Gastrocnemius medialis (tissue), 4 donors: ENCODE results near the gene OSBP2. TPM values are rescaled to one million over a fixed set of nuclear protein-coding genes. Genes with fewer than 3 reads are reported as not detected.
A peak's percentile ranks its signal among the peaks of the same experiment; 100 is the strongest.

Source experiments
- ATAC-seq, 2 donors: fragments of 150-250 bp; one replicate each; pipeline ENCODE4 v1.9.1; 2016
- DNase-seq, 2 donors: peaks; one replicate each; pipeline ENCODE4 v3.0.0-alpha.2; 2019
- H3K27ac ChIP-seq, 4 donors: fragments of 200-600 bp; sonication (generic); 1 replicate in 1 of 4; 2 replicates in 3 of 4; pipeline ENCODE4 v1.5.1; 2016 to 2018; ENCODE audit warnings: mild to moderate bottlenecking in 2 of 4, moderate library complexity in 1 of 4
- H3K27me3 ChIP-seq, 3 donors: fragments of 200-600 bp; sonication (generic) in 2 of 3; 1 replicate in 1 of 3; 2 replicates in 2 of 3; pipeline versions ENCODE4 v1.5.1 to v1.6.0; 2016 to 2019; ENCODE audit warnings: mild to moderate bottlenecking in 1 of 3, moderate library complexity in 1 of 3
- H3K36me3 ChIP-seq, 2 donors: fragments of 200-600 bp; sonication (generic) in 1 of 2; one replicate each; pipeline ENCODE4 v1.5.1; 2017 to 2018
- H3K4me1 ChIP-seq, 2 donors: fragments of 200-600 bp; sonication (generic) in 1 of 2; one replicate each; pipeline ENCODE4 v1.5.1; 2016 to 2017; ENCODE audit warnings: mild to moderate bottlenecking in 2 of 2
- H3K4me3 ChIP-seq, 4 donors: fragments of 200-600 bp; sonication (generic) in 3 of 4; 1 replicate in 1 of 4; 2 replicates in 3 of 4; pipeline ENCODE4 v1.5.1; 2016 to 2019; ENCODE audit warnings: mild to moderate bottlenecking in 2 of 4
- H3K9me3 ChIP-seq, 3 donors: fragments of 200-600 bp; sonication (generic) in 2 of 3; 1 replicate in 1 of 3; 2 replicates in 2 of 3; pipeline ENCODE4 v1.5.1; 2016 to 2019
- POLR2A ChIP-seq, 2 donors: fragments of 450-650 bp; IDR thresholded peaks; one replicate each; pipeline ENCODE4 v1.6.1; 2017; ENCODE audit warnings: antibody characterized with exemption in 2 of 2, mild to moderate bottlenecking in 2 of 2, moderate library complexity in 2 of 2
- in situ Hi-C, 4 donors: fragments of 200-750 bp; cut with MboI; loops; one replicate each; pipeline versions ENCODE4 v1.15.0 to v1.8.0; 2017; ENCODE audit warnings: low sequenced_read_pairs in 4 of 4
- intact Hi-C: fragments of 100-400 bp; cut with DNase I; formaldehyde crosslinking; loops from one replicate; pipeline ENCODE4 v1.15.1; 2023; ENCODE audit warnings: low total_unique reads
- total RNA-seq, 4 donors: library from RNA; depleted of rRNA; stranded (reverse); fragments of >200 nt; gene quantifications; one replicate each; pipeline versions ENCODE4 v1.1.0 to v1.2.3, GENCODE V29; 2016
- TF ChIP-seq, protein P1 (sequence below), 5 experiments: fragments of 450-650 bp in 3 of 5; fragments of 200-600 bp in 2 of 5; sonication (generic) in 2 of 5; IDR thresholded peaks in 4 of 5; conservative IDR thresholded peaks in 1 of 5; 1 replicate in 4 of 5; 2 replicates in 1 of 5; pipeline ENCODE4 v1.5.1; 2016 to 2019; ENCODE audit warnings: antibody characterized with exemption in 5 of 5, mild to moderate bottlenecking in 3 of 5, moderate library complexity in 3 of 5

The OSBP2 gene
- total RNA-seq, 4 donors from 2014 or later = 2.8 to 4.3 (median 3.0) TPM

- H3K4me3 ChIP-seq = no peak overlapping the region
- no peaks in the 10 kb centered on the region for H3K9me3 ChIP-seq
- H3K4me1 ChIP-seq = no peaks in the 10 kb centered on the region
- in situ Hi-C loops (no loop called here), intact Hi-C loops (no loop called here)
- TF ChIP-seq POLR2A (IDR thresholded peaks at IDR 0.05) = no peak
- TF ChIP-seq, protein P1, sequence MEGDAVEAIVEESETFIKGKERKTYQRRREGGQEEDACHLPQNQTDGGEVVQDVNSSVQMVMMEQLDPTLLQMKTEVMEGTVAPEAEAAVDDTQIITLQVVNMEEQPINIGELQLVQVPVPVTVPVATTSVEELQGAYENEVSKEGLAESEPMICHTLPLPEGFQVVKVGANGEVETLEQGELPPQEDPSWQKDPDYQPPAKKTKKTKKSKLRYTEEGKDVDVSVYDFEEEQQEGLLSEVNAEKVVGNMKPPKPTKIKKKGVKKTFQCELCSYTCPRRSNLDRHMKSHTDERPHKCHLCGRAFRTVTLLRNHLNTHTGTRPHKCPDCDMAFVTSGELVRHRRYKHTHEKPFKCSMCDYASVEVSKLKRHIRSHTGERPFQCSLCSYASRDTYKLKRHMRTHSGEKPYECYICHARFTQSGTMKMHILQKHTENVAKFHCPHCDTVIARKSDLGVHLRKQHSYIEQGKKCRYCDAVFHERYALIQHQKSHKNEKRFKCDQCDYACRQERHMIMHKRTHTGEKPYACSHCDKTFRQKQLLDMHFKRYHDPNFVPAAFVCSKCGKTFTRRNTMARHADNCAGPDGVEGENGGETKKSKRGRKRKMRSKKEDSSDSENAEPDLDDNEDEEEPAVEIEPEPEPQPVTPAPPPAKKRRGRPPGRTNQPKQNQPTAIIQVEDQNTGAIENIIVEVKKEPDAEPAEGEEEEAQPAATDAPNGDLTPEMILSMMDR (IDR thresholded peaks at IDR 0.05 in 4 of 5, conservative IDR thresholded peaks at IDR 0.05 in 1 of 5) = no peak
- no peak for DNase-seq
- H3K27ac ChIP-seq = no peak overlapping the region
- H3K27me3 ChIP-seq = no peaks in the 10 kb centered on the region
- H3K36me3 ChIP-seq = peaks cover 0 to 4% of the 10 kb centered on the region in 2 donors
- no peak for ATAC-seq
These were observed 194.8 kb downstream of the OSBP2 start for GRCh38 chr22:30889268-30889995.

- no peaks in the 10 kb centered on the region for H3K4me1 ChIP-seq
- H3K9me3 ChIP-seq = no peaks in the 10 kb centered on the region
- intact Hi-C loops (no loop called here), in situ Hi-C loops (no loop called here)
- peaks cover 0 to 4% of the 10 kb centered on the region in 2 donors for H3K36me3 ChIP-seq
- ATAC-seq (no peak), DNase-seq (no peak)
- H3K4me3 ChIP-seq = no peak overlapping the region
- TF ChIP-seq, protein P1 (IDR thresholded peaks at IDR 0.05 in 4 of 5, conservative IDR thresholded peaks at IDR 0.05 in 1 of 5) = no peak
- no peak for TF ChIP-seq POLR2A (IDR thresholded peaks at IDR 0.05)
- no peaks in the 10 kb centered on the region for H3K27me3 ChIP-seq
- no peak overlapping the region for H3K27ac ChIP-seq
These were observed 195.4 kb downstream of the OSBP2 start for GRCh38 chr22:30889996-30890480.

DNA sequence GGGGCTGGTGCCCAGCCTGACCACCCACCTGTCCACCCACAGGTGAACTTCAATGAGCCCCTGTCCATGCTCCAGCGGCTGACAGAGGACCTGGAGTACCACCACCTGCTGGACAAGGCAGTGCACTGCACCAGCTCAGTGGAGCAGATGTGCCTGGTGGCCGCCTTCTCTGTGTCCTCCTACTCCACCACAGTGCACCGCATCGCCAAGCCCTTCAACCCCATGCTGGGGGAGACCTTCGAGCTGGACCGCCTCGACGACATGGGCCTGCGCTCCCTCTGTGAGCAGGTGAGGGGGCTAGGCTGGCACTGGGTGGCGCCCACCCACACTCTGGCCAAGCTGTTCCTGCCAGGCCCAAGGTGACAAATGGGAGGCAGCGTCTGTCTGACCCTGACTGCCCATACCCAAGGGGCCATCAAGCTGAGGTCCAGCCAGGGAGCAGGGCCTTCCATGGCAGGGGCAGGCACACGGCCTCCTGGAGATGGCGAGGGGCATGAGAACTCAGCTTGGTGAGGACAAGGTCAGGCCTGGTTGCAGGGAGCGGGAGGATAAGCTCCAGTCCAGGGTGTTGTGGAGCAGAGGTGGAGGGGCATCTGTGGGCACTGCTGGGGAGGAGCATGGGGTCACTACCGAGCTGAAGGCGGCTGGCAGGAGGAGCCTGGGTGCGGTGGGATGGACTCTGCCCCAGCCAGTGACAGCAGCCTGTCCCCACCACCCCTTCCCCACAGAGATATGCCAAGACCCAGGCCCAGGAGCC, 196.2 kb downstream of the OSBP2 start:
- TF ChIP-seq POLR2A (IDR thresholded peaks at IDR 0.05) = no peak
- TF ChIP-seq, protein P1 (IDR thresholded peaks at IDR 0.05 in 4 of 5, conservative IDR thresholded peaks at IDR 0.05 in 1 of 5) = peak; percentile 41 to 77 (median 61)
- DNase-seq (no peak), ATAC-seq (peak; percentile 56 to 65)
- H3K9me3 ChIP-seq = no peaks in the 10 kb centered on the region
- H3K36me3 ChIP-seq = peaks cover 0 to 4% of the 10 kb centered on the region in 2 donors
- no peaks in the 10 kb centered on the region for H3K27me3 ChIP-seq
- H3K27ac ChIP-seq = no peak overlapping the region
- H3K4me1 ChIP-seq = no peaks in the 10 kb centered on the region
- in situ Hi-C loops (no loop called here), intact Hi-C loops (no loop called here)
- no peak overlapping the region for H3K4me3 ChIP-seq

DNA sequence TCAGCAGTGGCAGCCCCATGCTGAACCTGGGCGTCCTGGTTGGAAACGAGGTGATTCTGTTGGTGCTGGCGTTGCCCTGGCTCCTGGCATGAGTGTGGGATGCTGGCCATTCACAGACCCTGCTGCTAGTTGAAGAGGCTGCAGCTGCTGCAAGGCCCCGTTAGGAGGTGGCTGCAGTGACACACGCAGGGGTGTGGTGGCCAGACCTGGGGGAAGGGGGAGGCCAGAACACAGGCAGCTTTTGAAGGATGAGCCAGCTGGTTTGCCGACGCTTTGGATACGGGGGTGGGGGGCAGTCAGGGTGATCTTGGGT, 196.7 kb downstream of the OSBP2 start:
- in situ Hi-C loops (no loop called here), intact Hi-C loops (no loop called here)
- ATAC-seq (no peak), DNase-seq (no peak)
- H3K9me3 ChIP-seq = no peaks in the 10 kb centered on the region
- peaks cover 0 to 4% of the 10 kb centered on the region in 2 donors for H3K36me3 ChIP-seq
- no peak overlapping the region for H3K27ac ChIP-seq
- no peaks in the 10 kb centered on the region for H3K27me3 ChIP-seq
- no peak for TF ChIP-seq POLR2A (IDR thresholded peaks at IDR 0.05)
- TF ChIP-seq, protein P1 (IDR thresholded peaks at IDR 0.05 in 4 of 5, conservative IDR thresholded peaks at IDR 0.05 in 1 of 5) = no peak
- H3K4me1 ChIP-seq = no peaks in the 10 kb centered on the region
- H3K4me3 ChIP-seq = no peak overlapping the region
